NCI-H2107 treated with DMSO at 0.1 percent for 48 hours (cell line): ENCODE data around the gene DOCK10.

Experiments used
- DNase-seq: peaks from one replicate; lab custom pipeline; 2025; ENCODE audit not compliant: unreplicated experiment; lab: John Stamatoyannopoulos, UW

The DOCK10 gene

DNA sequence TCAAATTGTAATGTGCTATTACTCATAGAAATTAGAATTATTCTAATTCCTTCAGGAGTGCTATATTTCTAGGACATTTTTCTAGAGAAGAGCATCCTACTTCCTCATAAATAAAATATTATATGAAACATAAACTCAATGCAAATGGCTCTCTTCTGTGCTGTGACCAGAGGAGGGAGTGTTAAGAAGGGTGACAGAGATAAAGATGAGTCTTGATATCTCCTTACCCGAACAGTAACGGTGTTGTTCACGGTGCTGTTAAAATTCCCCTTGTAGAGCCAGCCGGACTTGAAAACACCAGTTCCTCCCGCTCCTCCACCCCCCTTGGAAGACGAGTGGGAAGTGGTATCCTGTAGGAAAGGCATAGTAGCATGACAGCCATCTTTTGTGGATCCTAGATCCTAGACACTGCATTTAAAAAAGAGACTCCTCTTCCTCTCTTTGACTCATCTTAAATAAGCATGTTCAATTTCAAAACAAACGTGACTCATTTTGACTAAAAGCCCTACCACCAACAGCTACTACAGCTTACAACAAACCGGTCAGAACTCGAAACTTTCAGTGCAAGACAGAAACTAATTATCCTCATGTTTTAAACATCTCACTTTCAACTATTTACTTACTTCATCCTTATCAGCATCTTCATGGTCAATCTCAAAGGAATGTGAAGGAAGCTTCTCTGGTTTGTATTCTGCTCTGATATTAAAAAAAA, 156.3 kb downstream of the DOCK10 start:
- DNase-seq = no peak

DNA sequence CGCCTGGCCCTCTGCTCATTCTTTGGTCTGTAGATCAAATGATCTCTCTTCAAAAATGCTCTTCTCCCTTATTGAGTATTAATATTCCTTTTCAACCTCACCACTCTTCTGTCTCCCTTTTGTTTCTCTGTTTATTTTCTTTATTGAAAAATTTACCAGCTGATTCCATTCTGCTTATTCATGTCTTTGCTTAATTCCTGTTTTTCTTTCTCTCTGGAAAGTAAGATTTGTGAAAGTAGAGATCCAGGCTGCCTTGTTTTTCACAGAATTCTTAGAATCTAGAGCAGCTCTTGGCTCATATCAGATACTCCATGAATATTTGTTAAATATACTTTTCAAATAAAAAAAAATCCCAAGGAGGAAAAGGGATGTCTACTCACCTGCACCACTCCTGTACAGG, 157.0 kb downstream of the DOCK10 start:
- DNase-seq = no peak

DNA sequence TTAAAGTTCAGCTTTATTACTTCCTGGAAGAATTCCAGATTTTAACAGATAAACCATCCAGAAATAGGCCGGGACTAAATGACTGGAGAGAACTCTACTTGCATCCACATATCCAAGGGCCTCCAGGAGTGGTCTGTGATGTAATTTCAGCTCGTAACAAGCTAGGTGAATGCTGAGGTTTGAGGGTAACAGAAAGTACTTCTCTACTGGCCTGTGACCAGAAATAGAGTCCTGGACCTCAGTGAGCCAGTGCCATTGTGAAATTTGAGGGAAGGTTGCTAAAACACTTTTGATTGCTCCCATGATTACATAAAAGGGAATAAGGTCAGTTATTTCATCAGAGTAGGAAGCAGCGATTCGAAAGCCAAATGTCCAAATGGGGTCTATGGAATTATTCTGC, 158.1 kb downstream of the DOCK10 start:
- DNase-seq = no peak

DNA sequence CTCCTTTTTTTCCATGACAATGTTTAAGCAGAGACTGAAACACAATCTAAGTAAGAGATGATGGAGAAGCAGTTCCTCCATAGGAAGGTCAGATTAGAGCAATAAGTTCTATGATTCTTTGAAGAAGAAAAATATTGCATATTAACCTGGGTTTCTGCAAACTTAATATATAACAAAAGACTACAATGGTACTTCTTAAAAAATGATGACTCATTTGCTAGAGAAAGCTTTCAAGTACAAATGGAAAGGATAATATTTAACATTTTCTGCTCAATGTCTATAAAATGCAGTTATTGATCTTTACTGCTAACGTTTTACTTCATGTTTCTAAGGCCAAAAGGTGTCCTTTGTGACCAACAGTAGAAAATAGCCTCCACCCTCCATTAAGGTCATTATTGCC, 158.6 kb downstream of the DOCK10 start:
- DNase-seq = no peak

DNA sequence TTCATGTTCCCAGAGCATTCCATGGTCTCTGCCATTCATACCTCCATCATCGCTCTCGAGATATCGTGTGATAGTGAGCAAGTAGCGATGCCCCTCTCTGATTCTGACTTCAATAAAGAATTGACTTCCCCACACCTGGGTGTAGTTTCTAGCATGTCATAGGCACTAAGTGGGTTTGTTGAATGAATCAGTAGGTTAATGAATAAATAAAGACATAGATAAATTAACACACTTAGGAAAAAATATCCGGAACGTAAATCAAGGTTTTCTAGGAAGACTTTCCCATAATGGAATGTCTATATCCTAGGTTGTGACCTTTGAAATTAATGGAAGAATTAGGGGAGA, 159.1 kb downstream of the DOCK10 start:
- no peak for DNase-seq

DNA sequence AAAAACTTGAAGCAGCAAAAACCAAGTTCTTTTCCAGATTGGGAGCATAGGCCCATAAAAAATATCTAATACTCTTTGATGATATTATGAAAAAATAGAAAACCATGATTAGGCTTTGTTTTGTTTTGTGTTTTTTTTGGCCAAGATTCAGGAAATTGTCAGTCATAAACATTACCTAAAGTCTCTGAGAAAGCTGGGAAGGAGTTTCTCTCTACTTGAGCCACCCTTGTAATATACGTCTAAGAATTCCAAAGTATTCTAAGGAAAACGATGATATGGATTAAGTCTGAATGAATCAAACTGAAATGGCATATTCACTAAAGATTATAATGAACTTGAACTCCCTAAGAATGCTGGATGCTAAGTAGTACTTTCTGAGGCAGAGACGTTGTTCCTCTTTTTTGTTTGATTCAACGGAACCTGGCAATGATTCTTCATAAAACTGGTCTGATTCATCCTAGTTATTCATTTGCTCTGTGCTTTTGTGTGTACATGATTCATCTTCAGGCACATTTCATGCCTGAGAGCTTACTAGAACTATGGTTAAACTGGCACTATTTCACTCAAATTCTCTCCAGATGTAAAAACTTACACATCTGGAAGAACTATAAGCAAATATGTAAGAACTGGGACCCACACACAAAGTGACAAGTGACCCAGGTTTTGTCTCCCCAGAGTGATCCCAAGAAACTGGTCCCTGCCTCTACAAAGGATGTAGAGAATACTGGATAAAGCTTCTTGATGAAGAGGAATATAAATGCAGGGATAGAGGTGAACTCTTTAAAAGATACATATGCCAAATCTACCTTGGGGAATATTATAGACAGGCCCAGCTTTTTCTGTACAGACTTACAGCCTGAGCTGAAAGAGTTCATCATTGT, 159.7 kb downstream of the DOCK10 start:
- DNase-seq = no peak

DNA sequence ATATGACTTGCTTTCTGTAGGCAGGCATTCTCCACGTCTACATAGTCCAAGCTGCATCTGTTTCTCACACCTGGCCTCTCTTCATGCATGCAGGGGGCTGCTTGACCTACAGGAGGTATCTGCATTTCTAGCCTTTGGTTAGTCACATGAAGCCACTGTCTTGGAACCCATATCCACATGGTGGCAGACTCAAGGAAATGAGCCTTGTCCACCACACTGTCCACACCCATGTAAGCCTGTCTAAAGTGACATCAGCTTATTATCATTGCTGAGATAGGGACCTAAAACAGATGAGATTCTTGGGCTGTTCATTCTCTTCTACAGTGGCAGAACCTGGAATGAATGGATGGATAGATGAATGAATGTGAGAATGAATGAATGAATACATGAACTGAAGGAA, 160.4 kb downstream of the DOCK10 start:
- DNase-seq = no peak

DNA sequence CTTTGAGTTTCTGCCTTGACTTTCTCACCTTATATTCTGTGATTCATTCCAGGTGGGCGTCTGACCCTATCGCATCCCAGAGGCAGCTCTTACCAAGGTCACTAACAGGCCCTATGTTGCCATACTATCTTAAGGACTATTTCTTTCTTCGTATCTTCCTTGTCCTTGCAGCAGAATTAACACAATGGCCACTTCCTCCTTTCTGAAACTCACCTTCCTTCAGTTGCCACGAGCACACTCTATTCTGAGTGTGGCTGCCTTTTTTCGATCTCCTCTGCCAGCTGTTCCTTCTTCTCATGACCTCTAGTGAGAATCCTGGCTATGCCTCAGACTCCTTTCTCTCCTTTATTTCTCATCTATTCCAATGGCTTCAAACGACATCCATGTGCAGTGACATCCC, 165.7 kb downstream of the DOCK10 start:
- DNase-seq = no peak

DNA sequence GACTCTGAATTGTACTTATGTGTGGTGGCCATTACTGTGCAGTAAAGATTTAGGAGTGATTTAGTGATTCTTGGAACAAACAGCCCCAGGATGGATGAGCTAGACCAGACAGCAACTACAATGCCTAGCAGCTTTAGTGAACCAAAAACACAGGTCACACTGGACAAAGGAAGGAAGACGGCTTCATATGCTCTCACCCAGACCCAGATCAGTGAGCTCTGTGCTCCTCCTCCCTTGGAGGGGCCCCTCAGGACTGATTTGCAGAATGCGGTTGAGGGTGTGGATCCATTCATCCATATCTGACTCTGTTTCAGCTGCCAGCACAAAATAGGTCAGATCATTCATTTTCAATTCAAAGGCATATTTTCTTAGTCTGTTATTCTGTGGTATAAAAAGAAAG, 166.4 kb downstream of the DOCK10 start:
- no peak for DNase-seq

DNA sequence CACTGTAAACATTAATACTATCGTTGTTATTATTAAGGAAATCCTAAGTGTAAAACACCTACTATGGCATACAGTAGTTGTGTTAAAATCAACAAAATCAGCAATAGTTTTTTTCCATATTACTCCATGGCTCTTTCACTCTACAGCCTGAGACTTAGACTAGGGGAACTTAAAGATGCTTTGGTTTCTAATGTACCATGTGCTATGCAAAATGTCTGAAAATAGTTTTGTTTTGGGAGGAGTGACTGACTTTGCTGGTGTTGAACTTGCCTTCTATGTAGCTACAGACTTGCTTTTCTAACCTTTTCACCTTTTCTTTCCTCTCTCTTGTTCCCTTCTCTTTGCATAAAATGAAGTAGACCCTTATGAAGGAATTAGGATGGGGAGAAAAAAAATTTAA, 167.1 kb downstream of the DOCK10 start:
- DNase-seq = no peak

DNA sequence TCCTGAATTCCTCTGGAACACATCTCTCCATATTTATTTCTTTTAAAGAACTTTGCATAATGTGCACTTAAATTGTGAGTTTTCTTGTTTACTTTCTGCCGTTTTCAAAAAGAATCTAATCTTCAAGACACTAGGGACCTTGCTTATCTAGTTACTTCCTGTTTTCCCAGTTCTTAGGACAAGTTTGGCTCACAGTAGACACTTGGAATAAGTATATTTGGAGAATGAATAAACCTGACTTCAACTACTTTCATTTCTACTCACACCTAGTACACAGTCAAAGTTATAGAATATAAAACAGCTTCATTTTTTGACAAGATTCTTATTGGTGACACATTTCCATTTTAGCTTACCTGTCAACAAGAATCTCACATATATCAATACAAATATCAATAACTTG, 170.5 kb downstream of the DOCK10 start:
- DNase-seq = no peak

DNA sequence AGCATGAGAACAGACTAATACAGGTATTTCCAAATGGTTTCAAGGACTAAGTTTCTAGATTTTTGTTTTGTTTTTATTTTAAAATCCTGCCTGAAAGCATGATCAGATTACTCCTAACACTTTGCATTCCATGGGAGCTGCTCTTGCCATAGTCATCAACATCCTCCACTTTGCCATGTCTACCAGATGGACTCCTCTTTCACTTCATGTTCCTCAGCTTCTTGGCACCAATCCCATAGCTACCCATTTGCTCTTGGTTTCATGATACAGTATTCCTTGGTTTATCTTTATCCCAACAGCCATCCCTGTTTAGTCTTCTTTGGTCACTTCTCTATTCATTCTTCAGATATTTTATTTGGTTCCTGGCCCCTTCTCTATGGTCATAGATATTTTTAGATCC, 171.9 kb downstream of the DOCK10 start:
- no peak for DNase-seq

DNA sequence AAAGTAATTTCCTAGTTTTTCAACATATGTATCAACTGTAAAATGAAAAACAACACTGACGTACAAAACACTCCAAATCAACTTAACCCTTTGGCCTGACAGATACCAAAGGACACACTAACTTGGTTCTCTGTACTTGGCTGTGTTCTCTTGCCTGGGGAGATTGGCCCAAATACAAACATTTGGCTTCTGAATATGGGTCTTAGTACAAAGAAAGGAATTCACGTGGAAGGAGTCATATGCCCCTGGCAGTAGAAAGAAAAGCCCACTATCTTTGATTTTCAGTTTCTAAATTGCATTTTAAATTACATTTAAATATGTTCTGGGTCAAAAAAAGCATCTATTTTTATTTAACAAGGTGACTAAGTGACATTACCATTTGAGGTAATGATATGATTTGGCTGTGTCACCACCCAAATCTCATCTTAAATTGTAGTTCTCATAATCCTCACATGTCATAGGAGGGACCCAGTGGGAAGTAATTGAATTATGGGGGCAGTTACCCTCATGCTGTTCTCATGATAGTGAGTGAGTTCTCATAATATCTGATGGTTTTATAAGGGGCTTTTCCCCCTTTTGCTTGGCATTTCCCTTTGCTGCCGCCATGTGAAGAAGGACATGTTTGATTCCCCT, 172.6 kb downstream of the DOCK10 start:
- DNase-seq = no peak

DNA sequence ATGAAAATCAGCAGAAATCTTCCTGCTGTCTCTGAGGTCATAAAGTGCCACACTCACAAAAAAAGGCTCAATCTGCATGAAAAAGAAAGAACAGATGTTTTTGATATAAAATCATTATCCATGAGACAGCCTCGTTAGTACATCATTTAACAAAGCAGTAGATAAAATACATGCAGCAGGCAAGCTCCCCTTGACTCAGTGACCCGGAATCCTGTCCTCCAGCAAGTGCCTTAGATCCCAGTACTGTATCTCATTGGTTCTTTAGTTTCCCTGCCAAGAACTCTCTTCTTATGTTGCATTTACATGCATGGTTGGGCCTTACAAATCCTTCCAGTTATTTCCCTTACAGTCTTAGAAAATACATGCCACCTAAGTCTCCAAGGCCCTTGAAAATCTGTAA, 177.3 kb downstream of the DOCK10 start:
- DNase-seq = no peak

DNA sequence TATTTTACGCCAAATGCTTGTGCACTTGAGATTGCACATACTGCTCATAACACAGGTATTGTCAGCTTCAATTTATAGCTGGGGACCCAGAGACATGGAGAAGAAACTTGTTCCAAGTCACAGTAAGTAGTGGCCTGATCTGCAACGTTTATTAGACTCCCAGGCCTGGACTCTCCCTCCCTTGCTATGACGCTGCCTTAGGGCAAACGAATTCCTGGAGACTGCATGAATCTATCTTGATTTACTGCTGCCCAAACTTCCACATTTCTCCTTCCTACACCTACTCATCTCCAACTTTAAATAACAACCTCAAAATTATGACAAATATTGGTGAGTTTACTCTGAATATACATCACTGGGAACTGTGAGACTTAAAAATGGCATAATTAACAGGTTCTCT, 181.0 kb downstream of the DOCK10 start:
- DNase-seq = no peak

DNA sequence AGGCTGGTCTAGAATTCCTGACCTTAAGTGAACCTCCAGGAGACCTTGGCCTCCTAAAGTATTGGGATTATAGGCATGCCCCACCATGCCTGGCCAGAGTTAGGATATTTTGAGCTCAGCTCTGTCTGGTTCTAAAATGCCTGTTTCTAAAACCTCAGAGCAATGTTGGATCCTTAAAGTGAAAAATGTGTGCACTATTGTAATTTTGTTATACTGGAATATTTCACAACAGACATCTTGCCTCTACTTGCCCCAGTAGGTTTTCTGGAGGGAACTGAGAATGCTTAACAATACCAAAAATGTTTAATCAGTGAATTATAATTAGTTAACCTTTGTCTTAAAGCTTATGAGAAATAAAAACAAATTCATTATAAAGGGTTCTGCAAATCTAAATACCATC, 181.5 kb downstream of the DOCK10 start:
- DNase-seq = no peak

DNA sequence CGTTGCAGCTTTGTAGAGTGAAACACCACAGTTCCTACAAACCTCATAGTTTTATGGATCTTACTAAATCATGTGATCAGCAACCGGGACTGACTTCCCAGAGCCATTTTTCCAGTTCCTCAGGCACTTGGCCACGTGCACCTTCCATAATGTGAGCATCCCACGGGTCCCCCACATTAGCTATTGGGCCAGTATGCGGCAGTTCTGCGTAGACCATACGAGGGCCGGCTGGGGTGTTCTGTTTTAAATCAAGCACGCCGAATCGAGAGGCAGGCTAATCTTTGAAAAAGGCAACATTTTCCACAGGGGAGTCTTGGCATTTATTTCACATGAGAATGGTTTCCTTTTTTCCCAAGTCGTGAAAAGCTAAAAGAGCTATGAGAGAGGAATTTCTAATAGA, 190.5 kb downstream of the DOCK10 start:
- no peak for DNase-seq

DNA sequence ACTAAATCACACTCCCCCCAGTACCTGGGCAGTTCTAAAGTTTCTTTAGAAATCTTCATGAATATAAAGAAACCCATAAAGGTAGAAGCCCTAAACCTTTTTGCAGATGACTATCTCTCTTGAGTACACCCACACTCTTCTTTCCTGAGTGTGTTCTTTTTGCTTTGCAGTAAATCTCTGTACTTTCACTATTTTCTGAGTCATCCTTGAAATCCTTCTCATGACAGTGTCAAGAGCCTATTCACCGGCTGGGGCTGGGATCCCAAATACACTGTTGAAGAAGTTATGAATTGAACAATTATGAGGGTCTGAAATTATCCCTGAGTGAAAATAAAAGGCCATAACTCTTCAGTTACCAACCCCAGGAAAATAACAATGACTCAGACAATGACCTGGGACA, 192.2 kb downstream of the DOCK10 start:
- DNase-seq = no peak

DNA sequence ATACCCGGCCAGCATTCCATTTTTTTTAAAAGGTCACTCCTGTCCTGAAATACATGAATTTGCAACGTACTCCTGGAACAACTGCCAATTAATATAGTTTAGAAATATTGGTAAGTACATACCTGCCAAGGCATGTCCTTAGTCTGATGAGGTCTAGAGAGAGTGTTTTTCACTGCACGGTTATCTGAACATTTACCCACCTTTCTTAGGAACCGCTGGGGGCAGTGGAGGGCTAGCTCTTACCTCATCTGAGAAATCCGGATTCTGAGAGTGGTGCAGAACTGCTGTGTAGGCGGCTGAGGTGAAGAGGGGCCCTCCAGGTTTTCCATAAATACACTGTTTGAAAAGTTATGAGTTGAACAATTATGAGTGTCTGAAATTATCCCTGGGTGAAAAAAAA, 193.0 kb downstream of the DOCK10 start:
- no peak for DNase-seq

DNA sequence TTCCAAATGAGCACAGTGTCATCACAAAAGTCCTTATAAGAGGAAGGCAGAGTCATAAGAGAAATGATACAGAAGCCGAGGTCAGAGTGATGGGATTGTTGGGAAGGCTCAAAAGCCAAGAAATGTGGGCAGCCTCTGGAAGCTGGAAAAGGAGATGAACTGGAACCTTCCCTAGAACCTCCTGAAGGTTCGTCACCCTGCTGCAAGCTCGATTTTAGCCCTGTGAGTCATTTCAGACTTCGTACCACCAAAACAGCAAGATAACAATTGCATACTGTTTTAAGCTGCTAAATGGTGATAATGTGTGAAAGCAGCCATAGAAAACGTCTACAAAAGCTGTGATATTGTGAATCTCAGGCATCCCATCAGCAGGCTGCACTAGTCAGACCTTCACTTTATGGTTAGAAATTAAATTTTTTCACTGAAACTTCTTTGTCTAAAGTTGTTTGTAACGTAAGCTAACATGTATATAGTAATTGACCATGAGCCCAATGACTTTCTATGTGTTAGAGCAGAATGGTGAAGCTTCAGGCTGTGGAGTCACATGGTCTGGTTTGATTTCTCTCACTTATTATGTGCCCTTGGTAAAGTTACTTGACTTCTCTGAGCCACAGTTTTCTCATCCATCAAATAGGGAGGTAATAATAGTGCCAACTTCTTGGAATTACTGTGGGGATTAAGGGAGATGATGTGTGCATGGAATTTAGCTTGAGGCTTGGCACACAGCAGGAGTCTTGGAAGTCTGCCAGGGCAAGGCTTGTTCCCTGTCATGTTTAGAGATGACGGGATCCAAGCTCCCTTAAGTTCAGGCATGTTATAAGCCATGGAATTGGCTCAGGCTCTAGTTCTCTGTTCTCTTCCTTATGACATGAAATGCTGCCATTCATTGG, 194.1 kb downstream of the DOCK10 start:
- DNase-seq = no peak

DNA sequence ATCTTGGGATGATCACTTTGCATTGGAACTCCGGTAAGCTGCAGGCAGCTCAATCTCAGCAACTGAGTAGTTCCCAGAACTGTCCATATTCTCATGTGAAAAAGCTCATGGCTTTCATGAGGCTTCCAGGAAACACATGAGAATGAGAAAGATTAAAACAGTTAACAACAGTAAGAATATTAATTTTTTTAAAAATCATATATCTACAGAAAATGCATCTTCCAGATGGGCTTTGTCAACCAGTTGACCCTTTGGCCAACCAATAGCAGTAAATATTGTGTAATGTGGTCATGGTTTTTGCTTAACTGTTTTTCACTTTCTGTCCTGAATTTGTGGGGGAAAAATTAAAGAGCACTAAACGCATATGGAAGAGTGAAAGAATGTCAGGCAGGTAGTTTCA, 194.9 kb downstream of the DOCK10 start:
- DNase-seq = no peak
